Neural progenitor cell (in vitro differentiated cells): Measurements from ENCODE around the gene PIGL.

Source experiments
- CTCF ChIP-seq: fragments of 200-600 bp; sonication (generic); IDR thresholded peaks from 2 replicates; pipeline ENCODE4 v1.5.1; 2017; ENCODE audit warnings: antibody characterized with exemption, mild to moderate bottlenecking
- EZH2 ChIP-seq: fragments of 200-600 bp; sonication (generic); IDR thresholded peaks from 2 replicates; pipeline ENCODE4 v1.6.1; 2017; ENCODE audit warnings: antibody characterized with exemption, mild to moderate bottlenecking, moderate library complexity
- EZH2phosphoT487 ChIP-seq: fragments of 200-600 bp; sonication (generic); IDR thresholded peaks from 2 replicates; pipeline ENCODE4 v1.6.1; 2017; ENCODE audit warnings: antibody characterized with exemption

DNA sequence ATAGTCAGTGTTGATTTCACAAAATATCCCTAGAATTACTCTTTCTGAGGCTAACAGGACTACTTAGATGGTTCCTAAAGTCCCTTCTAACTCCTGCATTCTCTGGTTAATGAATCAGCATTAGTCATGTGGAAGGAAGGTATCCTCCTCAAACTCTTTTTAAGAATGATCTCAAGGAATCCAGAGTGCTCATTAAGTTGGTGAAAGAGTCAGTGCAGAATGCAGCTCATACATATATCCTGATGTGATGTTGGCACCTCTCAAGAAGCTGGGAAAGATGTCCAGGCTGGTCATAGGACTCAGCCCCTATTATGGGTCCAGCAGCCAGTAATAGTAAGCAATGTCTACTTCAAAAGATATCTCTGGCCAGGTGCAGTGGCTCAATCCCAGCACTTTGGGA is 65.5 kb downstream of the PIGL start:
- TF ChIP-seq EZH2: no peak
- no peak for TF ChIP-seq CTCF
- no peak for TF ChIP-seq EZH2phosphoT487
